Nephron (organoid): Measurements from ENCODE around the gene ANKMY1.

Experiments
- H3K27ac Mint-ChIP-seq, 3 experiments: 2 replicates each; pipeline ENCODE4 v1.8.0; 2020; ENCODE audit warnings: mixed read lengths in 3 of 3, mild to moderate bottlenecking in 2 of 3, moderate library complexity in 1 of 3
- H3K27me3 Mint-ChIP-seq: 2 replicates; pipeline ENCODE4 v1.8.0; 2021; ENCODE audit warnings: low read depth, mild to moderate bottlenecking, moderate library complexity, mixed read lengths
- H3K36me3 Mint-ChIP-seq: 2 replicates; pipeline ENCODE4 v1.8.0; 2020; ENCODE audit warnings: low read depth, mixed read lengths
- H3K4me1 Mint-ChIP-seq: 2 replicates; pipeline ENCODE4 v1.8.0; 2020; ENCODE audit warnings: mixed read lengths
- H3K4me3 Mint-ChIP-seq, 3 experiments: 2 replicates each; pipeline ENCODE4 v1.8.0; 2020; ENCODE audit warnings: mild to moderate bottlenecking in 3 of 3, mixed read lengths in 3 of 3, moderate library complexity in 2 of 3
- H3K9me3 Mint-ChIP-seq: 2 replicates; pipeline ENCODE4 v1.8.0; 2020; ENCODE audit warnings: mixed read lengths
- TF ChIP-seq, protein P1 (sequence below), 3 experiments: fragments of 200-600 bp; sonication (generic); IDR thresholded peaks; one replicate each; pipeline ENCODE4 v1.5.0; 2021; ENCODE audit warnings: antibody characterized with exemption in 3 of 3; ENCODE audit not compliant: unreplicated experiment in 3 of 3

Gene ANKMY1

DNA sequence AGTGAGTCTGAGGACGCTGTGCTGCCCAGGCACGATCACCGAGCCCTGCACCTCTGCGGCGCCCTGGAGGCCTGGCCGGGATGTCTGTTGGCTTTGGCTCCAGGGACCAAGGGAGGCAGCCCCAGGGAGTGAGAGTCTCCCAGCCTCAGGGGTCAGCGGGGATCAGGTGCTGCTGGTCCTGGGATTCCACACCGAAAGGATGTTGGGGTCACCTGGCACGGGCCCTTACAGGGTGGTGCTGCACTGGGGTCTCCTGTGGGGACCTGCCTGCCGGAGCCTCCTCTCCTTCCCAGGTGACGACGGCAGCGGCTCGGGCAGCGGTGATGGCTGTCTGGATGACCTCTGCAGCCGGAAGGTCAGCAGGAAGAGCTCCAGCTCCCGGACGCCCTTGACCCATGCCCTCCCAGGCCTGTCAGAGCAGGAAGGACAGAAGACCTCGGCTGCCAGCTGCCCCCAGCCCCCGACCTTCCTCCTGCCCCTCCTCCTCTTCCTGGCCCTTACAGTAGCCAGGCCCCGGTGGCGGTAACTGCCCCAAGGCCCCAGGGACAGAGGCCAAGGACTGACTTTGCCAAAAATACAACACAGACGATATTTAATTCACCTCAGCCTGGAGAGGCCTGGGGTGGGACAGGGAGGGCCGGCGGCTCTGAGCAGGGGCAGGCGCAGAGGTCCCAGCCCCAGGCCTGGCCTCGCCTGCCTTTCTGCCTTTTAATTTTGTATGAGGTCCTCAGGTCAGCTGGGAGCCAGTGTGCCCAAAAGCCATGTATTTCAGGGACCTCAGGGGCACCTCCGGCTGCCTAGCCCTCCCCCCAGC, 91.8 kb downstream of the ANKMY1 start:
- Mint-ChIP-seq H3K36me3 (peaks cover 6% of the 10 kb centered on the region), H3K4me3 (no peak overlapping the region), H3K9me3 (no peaks in the 10 kb centered on the region), H3K27ac (no peak overlapping the region), H3K4me1 (peaks cover 6% of the 10 kb centered on the region), H3K27me3 (peaks cover 6% of the 10 kb centered on the region)
- TF ChIP-seq, protein P1, sequence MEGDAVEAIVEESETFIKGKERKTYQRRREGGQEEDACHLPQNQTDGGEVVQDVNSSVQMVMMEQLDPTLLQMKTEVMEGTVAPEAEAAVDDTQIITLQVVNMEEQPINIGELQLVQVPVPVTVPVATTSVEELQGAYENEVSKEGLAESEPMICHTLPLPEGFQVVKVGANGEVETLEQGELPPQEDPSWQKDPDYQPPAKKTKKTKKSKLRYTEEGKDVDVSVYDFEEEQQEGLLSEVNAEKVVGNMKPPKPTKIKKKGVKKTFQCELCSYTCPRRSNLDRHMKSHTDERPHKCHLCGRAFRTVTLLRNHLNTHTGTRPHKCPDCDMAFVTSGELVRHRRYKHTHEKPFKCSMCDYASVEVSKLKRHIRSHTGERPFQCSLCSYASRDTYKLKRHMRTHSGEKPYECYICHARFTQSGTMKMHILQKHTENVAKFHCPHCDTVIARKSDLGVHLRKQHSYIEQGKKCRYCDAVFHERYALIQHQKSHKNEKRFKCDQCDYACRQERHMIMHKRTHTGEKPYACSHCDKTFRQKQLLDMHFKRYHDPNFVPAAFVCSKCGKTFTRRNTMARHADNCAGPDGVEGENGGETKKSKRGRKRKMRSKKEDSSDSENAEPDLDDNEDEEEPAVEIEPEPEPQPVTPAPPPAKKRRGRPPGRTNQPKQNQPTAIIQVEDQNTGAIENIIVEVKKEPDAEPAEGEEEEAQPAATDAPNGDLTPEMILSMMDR (IDR thresholded peaks at IDR 0.05; ENCODE audit: unreplicated experiment in 3 of 3), result no peak

DNA sequence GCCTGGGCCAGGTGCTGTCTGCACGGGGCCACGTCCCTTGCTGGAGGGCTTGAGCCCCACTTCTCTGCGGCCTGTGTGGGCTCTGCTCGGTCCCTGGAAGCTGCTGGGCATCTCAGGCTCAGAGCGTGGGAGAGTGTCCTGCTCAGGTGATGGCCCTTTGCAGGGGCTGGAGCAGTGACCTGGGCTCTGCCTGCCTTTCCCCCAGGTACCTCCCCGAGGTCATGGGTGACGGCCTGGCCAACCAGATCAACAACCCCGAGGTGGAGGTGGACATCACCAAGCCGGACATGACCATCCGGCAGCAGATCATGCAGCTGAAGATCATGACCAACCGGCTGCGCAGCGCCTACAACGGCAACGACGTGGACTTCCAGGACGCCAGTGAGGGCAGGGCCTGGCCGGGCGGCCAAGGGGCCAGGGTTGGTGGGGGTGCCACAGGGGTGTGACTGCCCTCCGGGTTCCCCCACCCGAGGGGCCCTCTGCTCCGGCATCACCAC, 92.5 kb downstream of the ANKMY1 start:
- Mint-ChIP-seq H3K27ac (no peak overlapping the region), H3K4me3 (no peak overlapping the region), H3K9me3 (no peaks in the 10 kb centered on the region), H3K36me3 (peaks cover 6% of the 10 kb centered on the region), H3K27me3 (peaks cover 6% of the 10 kb centered on the region), H3K4me1 (peaks cover 11% of the 10 kb centered on the region)
- TF ChIP-seq, protein P1 (IDR thresholded peaks at IDR 0.05; ENCODE audit: unreplicated experiment in 3 of 3), result no peak

DNA sequence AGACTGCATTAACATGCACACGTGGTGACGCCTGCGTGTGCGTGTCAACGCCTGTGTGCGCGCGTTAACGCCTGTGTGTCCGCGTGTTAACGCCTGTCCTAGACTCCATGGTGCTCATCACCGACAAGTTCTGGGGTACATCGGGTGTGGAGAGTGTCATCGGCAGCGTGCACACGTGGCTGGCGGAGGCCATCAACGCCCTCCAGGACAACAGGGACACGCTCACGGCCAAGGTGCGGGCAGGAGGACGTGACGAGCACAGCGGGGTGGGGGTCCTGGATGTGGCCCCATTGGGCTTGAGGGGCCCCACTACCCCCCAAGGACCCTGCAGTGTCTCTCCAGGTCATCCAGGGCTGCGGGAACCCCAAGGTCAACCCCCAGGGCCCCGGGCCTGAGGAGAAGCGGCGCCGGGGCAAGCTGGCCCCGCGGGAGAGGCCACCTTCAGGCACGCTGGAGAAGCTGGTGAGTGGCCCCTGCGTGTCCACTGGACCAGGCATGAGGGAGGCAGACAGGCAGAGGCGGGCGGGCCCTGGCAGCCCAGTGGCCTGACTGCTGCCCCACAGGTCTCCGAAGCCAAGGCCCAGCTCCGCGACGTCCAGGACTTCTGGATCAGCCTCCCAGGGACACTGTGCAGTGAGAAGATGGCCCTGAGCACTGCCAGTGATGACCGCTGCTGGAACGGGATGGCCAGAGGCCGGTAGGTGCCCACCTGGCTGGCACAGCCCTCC, 93.1 kb downstream of the ANKMY1 start:
- Mint-ChIP-seq H3K4me3 (no peak overlapping the region), H3K4me1 (peaks cover 9% of the 10 kb centered on the region), H3K27ac (no peak overlapping the region), H3K27me3 (peaks cover 5% of the 10 kb centered on the region), H3K9me3 (no peaks in the 10 kb centered on the region), H3K36me3 (peaks cover 6% of the 10 kb centered on the region)
- TF ChIP-seq, protein P1 (IDR thresholded peaks at IDR 0.05; ENCODE audit: unreplicated experiment in 3 of 3), result no peak

DNA sequence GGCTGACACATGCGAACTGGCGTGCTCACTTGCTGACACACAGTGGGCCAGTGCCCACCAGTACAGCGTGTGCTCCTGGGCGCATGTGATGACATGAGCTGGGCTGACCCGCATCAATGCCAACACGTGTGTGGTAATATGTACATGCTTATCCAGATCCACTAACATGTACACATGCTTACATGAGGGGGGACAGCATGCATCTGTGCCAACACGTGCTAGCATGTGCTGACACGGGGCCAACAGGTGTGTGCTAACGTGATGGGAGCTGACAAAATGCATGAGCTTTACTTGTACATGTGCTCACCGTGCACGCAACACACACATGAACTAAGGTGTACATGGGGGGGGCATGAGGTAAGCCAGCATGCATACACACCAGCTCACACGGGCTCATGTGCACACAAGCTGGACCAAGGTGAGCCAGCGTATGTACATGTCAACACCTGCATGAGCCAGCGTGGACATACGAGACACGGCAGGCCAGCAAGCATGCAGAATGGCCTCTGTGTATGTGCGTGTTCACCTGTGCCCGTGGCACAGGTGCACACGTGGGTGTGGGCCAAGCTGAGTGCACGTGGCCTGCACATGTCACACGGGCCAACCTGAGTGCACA, 93.8 kb downstream of the ANKMY1 start:
- H3K4me1 Mint-ChIP-seq, result peaks cover 5% of the 10 kb centered on the region
- peaks cover 6% of the 10 kb centered on the region for H3K36me3 Mint-ChIP-seq
- TF ChIP-seq, protein P1 (IDR thresholded peaks at IDR 0.05; ENCODE audit: unreplicated experiment in 3 of 3), result no peak
- H3K27me3 Mint-ChIP-seq, result no peaks in the 10 kb centered on the region
- H3K27ac Mint-ChIP-seq, result no peak overlapping the region
- no peaks in the 10 kb centered on the region for H3K9me3 Mint-ChIP-seq
- no peak overlapping the region for H3K4me3 Mint-ChIP-seq

DNA sequence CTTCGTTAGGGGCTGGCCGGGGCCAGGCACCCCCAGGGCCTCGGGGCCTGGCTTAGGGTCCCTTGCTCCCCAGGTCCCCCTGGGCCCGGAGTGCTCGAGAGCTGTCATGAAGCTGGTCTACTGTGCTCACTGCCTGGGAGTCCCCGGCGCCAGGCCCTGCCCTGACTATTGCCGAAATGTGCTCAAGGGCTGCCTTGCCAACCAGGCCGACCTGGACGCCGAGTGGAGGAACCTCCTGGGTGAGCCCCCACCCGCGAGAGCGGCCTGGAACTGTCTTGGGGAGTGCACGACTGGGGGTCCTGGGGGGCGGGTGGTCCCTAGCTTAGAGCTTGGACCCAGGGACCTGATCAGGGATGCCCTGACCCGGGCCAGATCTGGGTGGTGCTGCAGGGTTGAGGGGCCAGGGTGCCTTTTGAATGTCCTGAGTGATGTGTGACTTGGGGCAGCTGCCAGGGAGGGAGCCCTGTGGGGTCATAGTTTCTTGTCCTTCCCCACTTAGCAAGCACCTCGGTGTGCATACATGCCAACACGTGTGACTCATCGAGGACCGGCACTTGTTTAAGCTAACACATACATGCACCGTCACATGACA, 94.4 kb downstream of the ANKMY1 start:
- Mint-ChIP-seq H3K4me3 (no peak overlapping the region), H3K36me3 (peaks cover 6% of the 10 kb centered on the region), H3K27me3 (no peaks in the 10 kb centered on the region), H3K27ac (no peak overlapping the region), H3K4me1 (peaks cover 5% of the 10 kb centered on the region), H3K9me3 (no peaks in the 10 kb centered on the region)
- TF ChIP-seq, protein P1 (IDR thresholded peaks at IDR 0.05; ENCODE audit: unreplicated experiment in 3 of 3), result no peak
